Lung (tissue), 12 donors: ENCODE results near the gene DPM3. TPM values are rescaled to one million over a fixed set of nuclear protein-coding genes. Genes with fewer than 3 reads are reported as not detected.

ENCODE experiments used
- ATAC-seq: fragments of 200-7000 bp; cut with Tn5 transposase; one replicate; pipeline ENCODE4 v1.9.1; 2020; ENCODE audit warnings: moderate number of reproducible peaks; ENCODE audit not compliant: insufficient read depth, low FRiP score
- DNase-seq, 3 donors: peaks; one replicate each; pipeline ENCODE4 v3.0.0-alpha.2; 2013 to 2017
- H3K27ac ChIP-seq, 2 donors: one replicate each; pipeline ENCODE4 v1.5.1; 2013; ENCODE audit warnings: mild to moderate bottlenecking in 2 of 2, moderate library complexity in 2 of 2, control low read depth in 1 of 2, inconsistent platforms in 1 of 2, low read depth in 1 of 2, low read length in 1 of 2
- H3K27me3 ChIP-seq, 3 donors: one replicate each; pipeline ENCODE4 v1.5.1; 2013; ENCODE audit warnings: low read length in 2 of 3; ENCODE audit not compliant: control insufficient read depth in 3 of 3, insufficient read depth in 3 of 3
- H3K36me3 ChIP-seq, 4 donors: one replicate each; pipeline ENCODE4 v1.5.1; 2013; ENCODE audit warnings: low read length in 4 of 4, mild to moderate bottlenecking in 1 of 4, moderate library complexity in 1 of 4; ENCODE audit not compliant: control insufficient read depth in 4 of 4, insufficient read depth in 4 of 4
- H3K4me1 ChIP-seq, 5 donors: one replicate each; pipeline ENCODE4 v1.5.1; 2013; ENCODE audit warnings: low read length in 5 of 5, mild to moderate bottlenecking in 2 of 5, moderate library complexity in 1 of 5; ENCODE audit not compliant: control insufficient read depth in 5 of 5, insufficient read depth in 5 of 5
- H3K4me3 ChIP-seq: one replicate; pipeline ENCODE4 v1.5.1; 2013; ENCODE audit warnings: mild to moderate bottlenecking, control low read depth, moderate library complexity
- H3K9ac ChIP-seq, 2 donors: one replicate each; pipeline ENCODE4 v1.5.1; 2013; ENCODE audit warnings: low read length in 2 of 2, control low read depth in 1 of 2; ENCODE audit not compliant: insufficient read depth in 1 of 2
- H3K9me3 ChIP-seq, 4 donors: one replicate each; pipeline ENCODE4 v1.5.1; 2013; ENCODE audit warnings: low read length in 3 of 4, mild to moderate bottlenecking in 1 of 4, moderate library complexity in 1 of 4; ENCODE audit not compliant: control insufficient read depth in 4 of 4, insufficient read depth in 3 of 4
- WGBS, 2 donors: extraction: QIAGEN DNeasy Blood & Tissue Kit; methylation state at CpG; one replicate each; pipeline ENCODE4 v1.1.7; 2013; 5-methylcytosine and 5-hydroxymethylcytosine counted together
- polyA plus RNA-seq, 2 donors: library from polyadenylated mRNA; stranded (reverse); fragments of 200-250 nt; gene quantifications; one replicate each; pipeline ENCODE4 v1.2.1, GENCODE V29; 2013
- total RNA-seq, 2 donors: library from RNA; depleted of rRNA in 1 of 2; stranded (reverse); fragments of >200 nt in 1 of 2; gene quantifications; one replicate each; pipeline ENCODE4 v1.2.1, GENCODE V29; 2014 to 2021
- TF ChIP-seq, protein P1 (sequence below): IDR thresholded peaks from 2 replicates; pipeline ENCODE4 v1.5.1; 2012; ENCODE audit warnings: mild to moderate bottlenecking; ENCODE audit errors: control extremely low read depth, extremely low read depth
- donor health status: control.
- donor health status: control.
- donor health status: Bipolar disorder and iron deficiency.
- donor health status: healthy.
- donor health status: DM: yes; HTN: yes; CAD: no.

Gene DPM3
- total and polyA plus RNA-seq, 4 donors: 33.7 to 491 (median 133) TPM

DNA sequence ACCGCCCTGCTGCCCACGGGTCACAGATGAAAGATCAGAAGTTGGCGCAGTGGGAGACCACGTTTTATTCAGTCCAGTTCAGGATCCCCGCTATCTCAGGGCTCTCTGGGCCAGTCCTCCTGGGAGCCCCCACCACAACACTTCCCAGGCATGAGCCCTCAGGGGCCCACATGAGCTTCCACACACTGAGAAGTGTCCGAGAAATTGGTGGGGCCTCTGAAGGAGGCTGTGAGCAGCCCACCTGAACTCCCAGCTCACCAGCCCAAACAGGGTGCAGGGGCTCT, 45.4 kb upstream of the DPM3 start:
- ATAC-seq (no peak), DNase-seq (no peak)
- Histone ChIP-seq H3K9ac (no peak overlapping the region), H3K27me3 (no peaks in the 10 kb centered on the region), H3K36me3 (no peaks in the 10 kb centered on the region), H3K27ac (peak overlapping the region in 1 of 2 donors; percentile 69), H3K4me1 (peaks cover 0 to 12% (median 5%) of the 10 kb centered on the region in 5 donors), H3K9me3 (peaks cover 0 to 2% (median 0%) of the 10 kb centered on the region in 4 donors), H3K4me3 (no peak overlapping the region)
- TF ChIP-seq, protein P1, sequence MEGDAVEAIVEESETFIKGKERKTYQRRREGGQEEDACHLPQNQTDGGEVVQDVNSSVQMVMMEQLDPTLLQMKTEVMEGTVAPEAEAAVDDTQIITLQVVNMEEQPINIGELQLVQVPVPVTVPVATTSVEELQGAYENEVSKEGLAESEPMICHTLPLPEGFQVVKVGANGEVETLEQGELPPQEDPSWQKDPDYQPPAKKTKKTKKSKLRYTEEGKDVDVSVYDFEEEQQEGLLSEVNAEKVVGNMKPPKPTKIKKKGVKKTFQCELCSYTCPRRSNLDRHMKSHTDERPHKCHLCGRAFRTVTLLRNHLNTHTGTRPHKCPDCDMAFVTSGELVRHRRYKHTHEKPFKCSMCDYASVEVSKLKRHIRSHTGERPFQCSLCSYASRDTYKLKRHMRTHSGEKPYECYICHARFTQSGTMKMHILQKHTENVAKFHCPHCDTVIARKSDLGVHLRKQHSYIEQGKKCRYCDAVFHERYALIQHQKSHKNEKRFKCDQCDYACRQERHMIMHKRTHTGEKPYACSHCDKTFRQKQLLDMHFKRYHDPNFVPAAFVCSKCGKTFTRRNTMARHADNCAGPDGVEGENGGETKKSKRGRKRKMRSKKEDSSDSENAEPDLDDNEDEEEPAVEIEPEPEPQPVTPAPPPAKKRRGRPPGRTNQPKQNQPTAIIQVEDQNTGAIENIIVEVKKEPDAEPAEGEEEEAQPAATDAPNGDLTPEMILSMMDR: no peak
- 65 to 79% methylated on average over 6 of the region's 6 CpGs for WGBS, 2 donors

DNA sequence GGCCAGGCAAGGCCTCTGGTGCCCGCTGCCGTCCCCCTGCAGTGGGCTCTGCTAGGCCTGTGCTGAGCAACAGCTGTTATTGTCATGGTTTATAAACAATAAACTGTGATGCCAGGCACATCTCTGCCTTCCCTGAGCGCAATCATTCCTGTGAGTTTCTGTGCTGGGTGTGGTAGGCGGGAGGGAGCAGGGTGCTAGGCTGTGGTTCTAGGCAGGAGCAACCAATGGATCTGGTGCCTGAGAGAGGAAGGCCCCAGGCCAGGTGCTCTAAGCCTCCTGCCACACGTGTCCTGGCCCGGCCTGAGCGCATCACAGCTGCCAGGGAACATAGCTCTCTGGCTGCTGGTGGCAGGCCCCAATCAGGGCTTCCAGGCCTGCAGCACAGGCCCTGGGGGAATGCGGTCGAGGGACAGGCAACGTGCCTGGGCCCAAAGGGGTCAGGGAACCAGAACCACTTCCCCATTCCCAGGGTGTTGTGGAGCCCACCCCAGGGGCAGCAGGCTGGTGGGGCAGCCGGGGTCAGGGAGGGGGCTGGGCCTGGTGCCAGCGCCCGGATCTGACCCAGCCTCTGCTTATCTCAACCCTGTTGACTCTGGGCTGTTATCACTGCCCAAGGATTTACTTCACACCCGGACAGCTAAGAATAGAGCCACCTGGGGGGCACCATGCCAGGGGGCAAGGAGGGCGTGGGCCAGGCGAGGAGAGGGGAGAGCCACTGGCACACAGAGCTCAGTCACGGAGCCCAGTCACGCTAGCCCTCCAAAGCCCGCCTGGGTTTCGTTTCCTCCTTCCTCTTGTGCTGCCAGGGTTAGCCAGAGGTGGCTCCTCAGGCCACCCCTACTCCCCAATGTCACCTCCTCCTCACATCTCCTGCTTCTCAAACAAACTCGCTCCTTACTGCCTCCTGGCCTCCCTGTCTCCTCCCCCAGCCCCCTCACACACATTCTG, 44.8 kb upstream of the DPM3 start:
- Histone ChIP-seq H3K27ac (peak overlapping the region in 1 of 2 donors; percentile 69), H3K9me3 (peaks cover 0 to 2% (median 0%) of the 10 kb centered on the region in 4 donors), H3K4me1 (peaks cover 0 to 12% (median 5%) of the 10 kb centered on the region in 5 donors), H3K27me3 (no peaks in the 10 kb centered on the region), H3K9ac (no peak overlapping the region), H3K36me3 (no peaks in the 10 kb centered on the region), H3K4me3 (no peak overlapping the region)
- TF ChIP-seq, protein P1: no peak
- 49 to 72% methylated on average over 19 to 21 of the region's 21 CpGs for whole genome bisulfite sequencing, 2 donors
- DNase-seq (peak in 2 of 3 donors; percentile 47 to 55), ATAC-seq (peak; percentile 42)

DNA sequence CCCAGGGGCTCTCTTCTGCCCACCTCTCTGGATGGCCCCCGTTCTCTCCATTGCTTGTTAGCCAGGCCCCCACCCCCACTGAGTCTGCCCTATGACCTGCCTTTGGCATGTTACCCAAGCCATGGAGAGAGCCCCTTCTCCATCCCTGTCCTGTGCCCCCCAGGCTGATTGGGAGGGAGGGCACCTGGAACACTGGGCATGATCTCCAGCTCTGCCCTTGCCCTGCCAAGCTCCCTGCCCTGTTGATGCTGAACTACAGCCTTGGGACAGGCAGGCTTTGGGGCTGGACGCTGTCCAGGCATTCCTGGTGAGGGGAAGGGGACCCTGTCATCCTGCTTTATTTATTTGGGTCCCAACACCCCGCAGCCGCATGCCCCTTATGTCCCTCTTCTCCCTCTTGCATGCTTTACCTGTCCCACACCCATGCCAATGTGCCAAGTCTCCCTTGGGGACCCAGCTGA, 44.0 kb upstream of the DPM3 start:
- TF ChIP-seq, protein P1: no peak
- Histone ChIP-seq H3K36me3 (no peaks in the 10 kb centered on the region), H3K4me3 (no peak overlapping the region), H3K27me3 (no peaks in the 10 kb centered on the region), H3K9ac (no peak overlapping the region), H3K4me1 (peaks cover 0 to 12% (median 5%) of the 10 kb centered on the region in 5 donors), H3K9me3 (peaks cover 0 to 2% (median 0%) of the 10 kb centered on the region in 4 donors), H3K27ac (peak overlapping the region in 1 of 2 donors; percentile 69)
- 83 to 91% methylated on average over 4 of the region's 4 CpGs for WGBS, 2 donors
- no peak for ATAC-seq
- DNase-seq: no peak
